Measurements from ENCODE around the gene ADAMTS17.
"Not testable (repeated sequence)": the region's sequence is repeated elsewhere in the genome, so short reads cannot be mapped to it uniquely, and the experiment has no call there.

Gene ADAMTS17

DNA sequence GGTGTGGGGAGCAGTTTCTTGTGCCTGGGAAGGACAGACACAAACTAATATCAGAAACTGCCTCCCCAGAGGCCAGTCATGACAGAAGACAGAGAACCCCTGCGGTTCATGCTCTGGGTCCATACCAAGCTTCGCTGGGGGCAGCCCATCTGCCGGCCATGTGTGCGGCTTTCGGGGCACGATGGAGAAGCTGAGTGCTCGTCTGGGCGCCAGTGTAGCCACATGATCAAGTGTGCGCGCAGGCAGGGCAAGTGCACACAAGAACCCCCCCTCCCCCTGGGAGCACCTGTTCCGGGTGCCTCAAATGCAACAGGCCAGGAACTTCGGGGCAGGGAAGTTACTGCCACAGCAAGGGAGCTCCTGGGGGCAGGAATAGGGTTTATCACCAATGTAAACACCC lies 1.8 kb downstream of the ADAMTS17 start:
- no peak for DNase-seq

DNA sequence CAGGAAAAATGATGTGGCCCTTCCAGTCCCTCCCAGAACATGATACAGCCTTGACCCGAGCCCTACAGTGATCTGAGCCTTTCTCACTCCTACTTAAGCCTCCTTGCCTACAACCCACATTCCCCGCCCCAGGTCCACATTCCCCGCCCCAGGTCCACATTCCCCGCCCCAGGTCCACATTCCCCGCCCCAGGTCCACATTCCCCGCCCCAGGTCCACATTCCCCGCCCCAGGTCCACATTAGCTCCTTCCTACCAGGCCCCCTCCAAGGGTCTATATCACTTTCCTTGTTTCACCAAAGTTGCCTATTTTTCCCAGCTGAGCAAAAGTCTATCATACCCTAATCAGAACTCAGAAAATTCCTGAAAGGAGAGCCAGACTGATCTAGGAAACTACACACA lies 2.3 kb downstream of the ADAMTS17 start:
- DNase-seq = not testable (repeated sequence)

DNA sequence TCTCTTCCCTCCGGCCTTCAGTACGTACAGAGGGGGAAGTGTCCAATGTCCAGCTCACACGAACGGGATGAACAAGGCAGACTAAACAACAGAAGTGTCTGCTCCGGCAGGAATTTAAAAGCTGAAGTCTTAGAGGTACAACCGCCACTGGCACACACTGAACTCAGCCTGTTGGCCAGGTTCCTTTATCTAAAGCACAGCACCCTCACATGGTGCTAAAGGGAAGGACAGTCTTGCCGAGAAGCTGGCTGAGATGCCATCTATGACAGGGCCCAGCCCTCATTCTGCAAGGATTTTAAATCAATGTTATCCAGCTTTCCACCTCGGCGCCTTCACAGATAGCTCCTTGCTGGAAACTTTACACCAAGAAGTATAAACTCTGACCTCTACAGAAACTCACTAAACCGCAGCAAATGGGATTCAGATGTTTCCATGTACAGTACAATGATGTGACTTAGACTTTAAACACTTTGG lies 2.8 kb downstream of the ADAMTS17 start:
- peak; percentile 57 for DNase-seq

DNA sequence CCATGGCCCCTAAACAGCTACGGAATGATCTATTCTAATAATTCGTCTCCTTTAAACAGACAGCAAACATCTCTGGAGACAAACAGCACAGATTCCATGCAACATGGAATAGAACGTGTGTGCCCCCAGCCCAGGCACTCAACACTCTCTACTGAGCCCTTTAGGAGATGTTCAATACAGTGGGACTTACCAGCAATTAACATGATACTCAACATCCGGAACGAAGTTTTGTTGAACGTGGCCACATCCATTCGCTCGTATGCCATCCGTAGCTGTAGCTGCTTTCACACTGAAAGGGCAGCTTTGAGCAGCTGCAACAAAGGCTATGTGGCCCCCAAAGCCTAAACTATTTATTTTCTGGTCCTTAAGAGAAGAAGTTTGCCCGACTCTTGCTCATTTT lies 3.5 kb downstream of the ADAMTS17 start:
- DNase-seq = no peak

DNA sequence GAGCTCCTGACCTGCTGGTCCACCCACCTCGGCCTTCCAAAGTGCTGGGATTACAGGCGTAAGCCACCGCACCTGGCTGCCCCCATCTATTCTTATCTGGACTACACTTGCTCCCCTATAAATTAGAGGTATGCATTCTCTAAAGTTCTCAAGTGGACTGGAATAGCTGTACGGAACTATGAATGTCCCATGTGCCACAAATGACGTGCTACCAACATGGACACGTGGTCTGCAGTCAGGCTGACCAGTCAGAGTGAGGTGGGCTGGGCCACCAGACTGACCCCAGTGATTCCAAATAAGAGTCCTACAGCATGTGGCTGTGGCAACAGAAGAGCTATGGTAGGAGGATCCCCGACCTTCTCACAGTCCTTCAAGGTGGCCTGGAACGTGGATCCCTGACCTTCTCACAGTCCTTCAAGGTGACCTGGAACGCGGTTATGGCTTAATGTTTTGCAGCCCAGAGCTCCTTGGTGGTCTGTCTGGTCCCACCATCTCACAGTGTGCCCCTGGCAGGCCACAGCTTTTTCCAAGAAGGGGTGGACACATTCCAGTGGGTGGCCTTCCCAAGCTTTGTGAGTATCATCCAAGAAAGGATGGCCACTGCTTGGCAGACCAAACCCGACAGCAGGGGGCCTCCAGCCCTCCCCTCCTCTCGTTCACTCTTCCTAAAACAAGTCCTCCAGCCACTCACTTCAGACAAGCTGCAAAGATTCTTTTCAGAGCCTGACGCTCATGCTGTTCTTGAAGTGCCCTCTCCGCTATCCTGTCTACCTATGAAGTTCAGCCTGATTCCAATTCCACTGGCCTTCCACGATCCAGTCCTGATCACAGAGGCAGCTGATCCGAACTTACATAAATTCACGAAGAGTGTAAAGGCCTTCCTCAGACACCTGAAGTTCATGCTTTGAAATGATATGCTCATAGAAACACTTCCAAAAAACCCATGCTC lies 4.4 kb downstream of the ADAMTS17 start:
- DNase-seq = no peak

DNA sequence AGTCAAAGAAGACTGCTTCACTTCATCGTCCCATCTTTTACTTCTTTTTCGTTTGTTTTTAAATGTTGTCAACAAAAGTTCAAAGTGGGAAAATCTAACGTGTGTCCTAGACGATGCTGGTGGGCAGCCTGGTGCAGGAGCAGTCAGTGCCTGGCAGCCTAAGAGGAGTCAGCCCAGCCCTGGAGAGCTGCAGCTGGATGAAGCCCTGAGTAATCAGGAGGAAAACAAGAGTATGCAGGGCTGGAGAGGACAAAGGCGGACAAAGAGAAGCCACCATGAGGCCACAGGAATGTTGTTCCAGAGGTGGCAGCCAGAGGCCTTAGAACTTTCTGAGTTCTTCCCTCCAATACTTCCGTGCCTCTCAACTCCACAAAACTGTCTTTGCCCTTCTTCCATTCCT lies 5.7 kb downstream of the ADAMTS17 start:
- no peak for DNase-seq

DNA sequence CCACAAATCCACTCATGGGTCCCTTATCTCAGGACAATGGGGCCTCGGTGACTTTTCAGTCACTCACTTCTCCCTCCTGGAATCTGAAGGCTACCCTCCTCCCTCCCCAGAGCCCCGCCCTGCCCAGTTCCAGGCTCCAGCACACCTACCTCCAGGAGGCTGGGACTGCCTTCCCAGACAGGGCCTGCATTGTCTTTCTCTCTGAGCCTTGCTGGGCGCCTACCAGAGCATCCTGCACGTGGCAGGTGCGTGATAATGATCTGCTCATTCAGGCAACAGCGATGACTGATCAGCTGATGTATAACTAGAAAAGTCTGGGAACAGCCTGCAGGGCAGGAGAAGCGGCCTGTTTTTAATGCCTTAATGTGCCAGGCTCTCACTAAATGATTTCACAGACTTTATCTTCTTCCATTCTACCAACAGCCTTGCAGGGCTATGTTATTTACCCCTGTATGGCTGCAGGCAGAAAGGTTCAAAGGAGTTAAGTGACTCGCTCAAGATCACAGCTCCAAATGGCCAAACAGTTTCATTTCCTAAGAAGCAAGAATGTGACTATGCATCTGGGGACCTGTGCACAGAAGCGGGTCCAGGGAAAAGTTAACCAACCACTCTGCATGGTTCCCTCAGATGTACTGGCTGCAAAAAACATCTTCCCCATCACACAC lies 6.3 kb downstream of the ADAMTS17 start:
- DNase-seq = no peak

DNA sequence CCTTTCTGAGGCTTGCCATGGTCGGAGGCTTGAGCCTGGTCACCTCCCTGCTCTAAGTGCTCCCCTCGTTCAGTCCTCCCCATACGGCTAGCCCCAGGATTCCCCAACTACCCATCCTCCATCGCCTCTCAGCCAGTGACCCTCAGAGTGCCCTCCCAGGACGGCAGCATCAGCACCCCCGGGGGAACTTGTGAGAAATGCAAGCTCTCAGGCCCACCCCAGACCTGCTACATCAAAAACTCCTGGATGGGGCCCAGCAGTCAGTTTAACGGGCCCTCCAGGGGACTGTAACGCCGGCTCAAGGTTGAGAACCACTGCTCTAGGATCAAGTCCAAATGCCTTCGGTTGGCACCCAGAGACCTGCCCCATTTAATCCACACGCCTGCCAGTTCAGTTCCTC lies 6.9 kb downstream of the ADAMTS17 start:
- DNase-seq = no peak

DNA sequence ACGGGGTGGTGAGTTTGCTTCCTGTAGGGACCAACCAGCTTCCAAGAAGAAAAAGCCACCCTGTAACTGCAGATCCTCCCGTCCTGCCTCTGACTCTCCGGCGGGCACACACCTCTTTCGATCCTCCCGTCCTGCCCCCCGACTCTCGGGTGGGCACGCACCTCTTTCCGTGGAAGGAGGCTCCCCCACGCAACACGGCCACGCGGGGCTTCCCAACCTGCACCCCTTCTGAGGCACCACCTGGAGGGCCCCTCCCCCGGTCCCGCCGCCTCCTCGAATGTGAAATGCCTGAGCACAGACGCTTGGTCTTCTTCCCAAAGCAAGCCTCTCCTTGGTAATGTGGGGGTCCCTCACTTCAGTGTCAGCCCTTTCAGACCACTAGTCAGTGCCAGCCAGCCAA lies 7.3 kb downstream of the ADAMTS17 start:
- no peak for DNase-seq

DNA sequence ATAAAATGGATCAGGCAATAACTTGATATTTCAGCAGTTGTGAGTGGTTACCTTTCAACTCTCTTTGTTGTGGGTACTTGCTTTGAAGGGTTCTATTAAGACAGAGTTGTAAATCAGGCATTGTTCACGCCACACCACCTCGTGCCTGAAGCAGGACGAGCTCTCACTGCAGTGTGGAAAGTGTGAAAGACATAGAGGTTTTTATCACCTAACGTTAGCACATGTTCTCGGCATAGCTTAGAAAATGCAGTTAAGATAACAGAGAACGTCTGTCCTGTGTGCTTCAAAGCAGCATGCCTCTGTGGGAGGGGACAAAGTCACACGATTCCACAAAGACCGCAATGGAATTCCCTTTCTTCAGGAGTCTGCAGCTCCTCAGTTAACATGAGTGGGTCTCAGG lies 7.8 kb downstream of the ADAMTS17 start:
- DNase-seq = no peak

DNA sequence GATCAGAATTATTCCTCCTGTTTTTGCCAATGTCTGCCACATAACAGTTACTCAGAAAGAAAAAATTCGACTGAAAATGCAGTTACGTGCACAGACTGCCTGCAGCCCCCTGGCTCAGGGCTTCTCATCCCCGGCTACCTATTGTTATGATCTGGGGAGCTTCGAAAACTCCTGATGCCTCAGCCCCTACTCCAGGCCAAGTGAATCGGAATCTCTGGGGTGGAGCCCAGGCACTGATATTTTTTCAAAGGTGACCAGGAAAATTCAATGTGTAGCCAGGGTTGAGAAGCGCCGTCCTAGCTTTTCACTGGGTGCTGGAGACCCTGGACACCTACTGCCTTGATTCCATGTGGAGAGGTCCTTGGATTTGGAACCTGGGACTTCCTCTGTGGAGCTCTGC lies 8.5 kb downstream of the ADAMTS17 start:
- DNase-seq = no peak

DNA sequence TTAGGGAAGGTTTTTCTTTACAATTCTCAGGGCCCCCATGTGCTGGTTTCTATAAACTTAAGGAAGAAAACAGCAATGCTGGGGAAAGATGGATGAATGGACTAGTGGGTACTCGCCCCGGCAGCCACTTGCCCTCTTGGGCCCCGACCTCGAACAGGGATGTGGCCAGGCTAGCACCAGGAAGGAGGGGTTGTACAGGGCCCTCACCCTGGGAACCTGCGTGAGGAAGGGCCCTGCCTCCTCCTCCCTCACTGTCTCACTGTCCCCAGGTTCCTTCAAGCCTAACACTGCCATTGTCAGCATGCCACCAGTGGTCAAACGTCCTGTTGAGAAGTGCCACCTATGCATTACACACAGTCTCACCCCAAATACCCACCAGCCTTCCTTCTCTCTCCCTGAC lies 9.1 kb downstream of the ADAMTS17 start:
- no peak for DNase-seq

DNA sequence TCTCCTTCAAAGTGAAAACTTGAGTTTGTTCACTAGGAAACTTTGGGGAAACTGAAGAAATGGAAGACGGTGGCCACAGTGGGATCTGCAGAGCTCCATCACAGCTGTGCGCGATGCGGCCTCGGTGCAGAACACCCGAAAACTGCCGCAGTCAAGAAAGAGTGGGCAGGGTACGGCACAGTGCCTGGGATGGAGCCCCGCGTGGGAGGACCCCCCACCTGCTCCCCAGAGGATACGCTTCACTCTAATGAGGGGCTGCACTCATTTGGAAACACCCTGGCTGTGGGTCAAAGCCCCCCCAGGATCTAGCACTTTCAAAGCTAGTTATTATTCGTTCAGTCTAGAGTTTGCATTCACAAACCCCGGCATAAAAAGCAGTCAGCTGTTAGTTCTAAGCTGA lies 9.5 kb downstream of the ADAMTS17 start:
- DNase-seq = no peak

DNA sequence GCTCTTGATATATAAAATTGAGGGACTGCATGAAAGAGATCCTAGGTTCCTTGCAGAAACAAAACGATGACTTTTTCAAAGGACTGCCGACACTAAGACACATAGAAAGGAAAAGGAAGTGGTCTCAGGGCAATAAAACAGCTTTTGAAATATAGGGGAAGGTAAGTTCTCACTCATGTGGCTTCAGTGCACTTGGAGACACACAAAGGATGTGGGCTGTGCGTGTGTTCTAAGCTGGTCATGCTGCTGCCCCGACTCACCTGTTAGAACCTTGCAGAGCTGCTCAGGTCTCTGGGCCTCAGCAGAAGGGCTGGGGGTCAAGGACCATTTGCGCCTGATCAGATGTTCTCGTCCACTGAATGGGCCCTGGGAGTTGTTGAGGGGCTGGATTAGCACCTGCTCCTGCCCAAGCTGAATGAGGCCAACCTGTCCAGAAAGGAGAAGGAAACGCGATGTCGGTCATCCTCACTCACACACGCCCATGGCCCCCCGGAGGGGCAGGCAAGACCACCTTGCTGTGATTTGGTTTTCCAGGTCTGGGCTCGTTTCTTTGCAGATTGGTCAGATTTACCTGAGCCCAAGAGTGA lies 11.1 kb downstream of the ADAMTS17 start:
- DNase-seq = no peak

DNA sequence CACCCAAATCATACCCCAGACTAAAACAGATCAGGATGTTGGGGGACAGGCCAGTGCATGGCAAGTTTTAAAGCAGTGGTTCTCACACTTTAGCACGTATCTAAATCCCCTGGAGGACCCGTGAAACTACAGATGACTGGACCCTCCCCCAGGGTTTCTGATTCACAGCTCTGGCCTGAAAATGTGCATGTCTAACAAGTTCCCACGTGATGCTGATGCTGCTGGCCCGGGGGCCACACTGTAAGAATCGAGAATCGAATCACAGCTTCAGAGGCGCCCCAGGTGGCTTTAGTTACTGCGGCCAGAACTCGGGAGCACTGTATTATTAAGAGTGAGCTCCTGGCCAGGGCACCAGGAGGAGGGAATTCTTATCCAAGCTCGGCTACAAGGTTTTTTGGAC lies 11.6 kb downstream of the ADAMTS17 start:
- no peak for DNase-seq

DNA sequence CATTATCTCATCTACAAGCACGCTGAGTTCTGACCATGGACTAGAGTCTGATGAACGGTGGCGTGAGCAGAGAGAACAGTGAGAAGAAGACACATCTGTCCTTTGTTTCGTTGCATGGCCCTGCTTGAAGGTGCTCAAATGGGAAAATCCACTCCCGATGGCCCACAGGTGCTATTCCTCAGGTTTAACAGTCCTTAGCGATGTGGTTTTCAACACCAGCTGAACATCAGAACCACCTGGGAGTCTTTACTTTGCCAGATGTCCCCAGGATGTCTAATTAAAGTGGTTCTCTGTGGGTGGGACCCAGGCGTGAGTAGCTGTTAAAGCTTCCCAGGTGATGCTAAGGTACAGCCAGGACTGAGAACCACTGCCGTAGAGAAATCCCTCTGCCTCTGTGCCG lies 13.0 kb downstream of the ADAMTS17 start:
- no peak for DNase-seq

DNA sequence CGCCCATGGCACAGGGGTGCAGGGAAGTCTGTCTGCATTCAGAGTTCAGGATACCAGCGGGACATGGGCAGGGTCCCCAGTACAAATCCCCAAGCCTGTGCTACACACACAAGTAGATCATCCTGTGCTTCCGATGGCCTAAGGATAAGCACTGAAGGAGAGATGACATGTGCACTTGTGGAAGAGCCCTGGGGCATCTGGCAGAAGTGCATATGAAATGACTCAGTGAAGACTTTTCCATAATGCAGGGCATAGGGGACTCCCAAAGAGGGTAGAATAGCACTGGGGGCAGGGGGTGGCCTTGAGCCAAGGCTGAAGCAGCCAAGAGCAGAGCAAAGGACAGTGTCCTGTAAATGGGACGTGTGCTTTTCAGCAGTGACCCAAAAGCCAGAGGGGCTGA lies 22.9 kb downstream of the ADAMTS17 start:
- DNase-seq = no peak

DNA sequence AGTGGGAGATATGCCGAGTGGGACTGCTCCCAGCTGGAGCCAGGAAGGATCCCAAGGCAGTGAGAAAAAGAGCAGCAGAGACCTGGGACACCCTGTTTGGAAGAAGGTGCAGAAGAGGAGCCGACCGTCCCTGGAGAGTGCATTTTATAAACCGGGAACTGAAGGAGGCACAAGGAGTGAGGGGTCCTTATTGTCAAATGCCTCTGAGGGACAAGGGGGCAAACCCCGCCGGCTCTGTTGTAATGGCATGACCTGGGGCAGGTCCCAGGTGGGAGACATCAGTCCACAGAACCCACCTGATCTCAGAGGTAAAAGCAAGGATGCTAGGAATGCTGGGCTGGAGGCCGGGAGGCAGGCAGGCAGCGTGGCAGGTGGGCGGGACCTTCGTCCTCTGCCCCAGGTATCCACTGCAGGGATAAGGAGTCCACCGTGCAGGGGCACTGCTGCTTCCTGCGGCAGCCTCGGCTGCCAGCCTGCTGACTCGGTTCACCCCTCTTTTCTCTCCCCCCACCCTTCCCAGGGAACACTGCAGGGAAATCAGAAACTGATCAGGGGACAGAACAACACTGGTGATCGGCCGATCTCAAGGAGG lies 26.9 kb downstream of the ADAMTS17 start:
- no peak for DNase-seq

DNA sequence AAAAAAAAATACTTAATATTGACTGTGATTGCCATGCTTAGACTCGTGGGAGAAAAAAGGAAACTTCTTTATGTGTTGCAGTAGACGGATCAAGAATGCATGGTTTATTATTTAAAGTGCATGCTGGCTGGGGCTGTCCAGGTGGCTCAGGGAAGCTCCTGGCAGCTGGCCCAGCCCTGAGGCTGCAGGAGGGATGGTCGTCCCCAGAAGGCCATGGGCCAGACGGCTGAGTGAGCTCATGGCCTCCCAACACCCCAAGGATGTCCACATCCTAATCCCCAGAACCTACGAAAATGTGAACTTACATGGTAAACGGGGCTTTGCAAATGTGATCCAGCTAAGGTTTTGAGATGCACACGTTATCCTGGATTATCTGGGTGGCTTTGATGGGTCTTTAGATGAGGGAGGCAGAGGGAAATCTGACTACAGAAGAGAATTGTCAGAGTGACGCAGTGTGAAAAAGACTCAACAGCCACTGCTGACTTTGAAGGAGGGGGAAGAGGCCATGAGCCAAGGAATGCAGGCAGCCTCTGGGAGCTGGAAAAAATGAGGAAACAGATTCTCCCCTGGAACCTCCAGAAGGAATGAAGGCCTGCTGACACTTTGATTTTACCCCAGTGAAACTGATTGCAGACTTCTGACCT lies 29.8 kb downstream of the ADAMTS17 start:
- DNase-seq = no peak

DNA sequence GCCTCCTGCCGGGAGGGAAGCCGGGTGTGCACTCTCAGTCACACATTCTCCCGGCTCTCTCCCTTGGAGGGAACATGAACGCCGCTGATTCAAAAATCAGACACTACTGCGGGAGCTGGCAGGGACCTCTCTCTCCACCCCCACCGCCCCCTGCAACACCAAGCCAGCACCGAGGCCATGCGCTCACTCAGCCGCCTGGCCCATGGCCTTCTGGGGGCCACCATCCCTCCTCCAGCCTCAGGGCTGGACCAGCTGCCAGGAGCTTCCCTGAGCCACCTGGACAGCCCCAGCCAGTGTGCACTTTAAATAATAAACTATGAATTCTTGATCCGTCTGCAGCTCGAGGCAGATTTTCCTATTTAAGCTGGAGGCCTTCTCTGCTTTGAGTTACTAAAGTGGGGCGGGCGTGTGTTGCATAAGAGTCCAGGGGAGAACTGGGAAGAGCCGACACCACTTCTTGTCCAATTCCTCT lies 30.6 kb downstream of the ADAMTS17 start:
- no peak for DNase-seq

DNA sequence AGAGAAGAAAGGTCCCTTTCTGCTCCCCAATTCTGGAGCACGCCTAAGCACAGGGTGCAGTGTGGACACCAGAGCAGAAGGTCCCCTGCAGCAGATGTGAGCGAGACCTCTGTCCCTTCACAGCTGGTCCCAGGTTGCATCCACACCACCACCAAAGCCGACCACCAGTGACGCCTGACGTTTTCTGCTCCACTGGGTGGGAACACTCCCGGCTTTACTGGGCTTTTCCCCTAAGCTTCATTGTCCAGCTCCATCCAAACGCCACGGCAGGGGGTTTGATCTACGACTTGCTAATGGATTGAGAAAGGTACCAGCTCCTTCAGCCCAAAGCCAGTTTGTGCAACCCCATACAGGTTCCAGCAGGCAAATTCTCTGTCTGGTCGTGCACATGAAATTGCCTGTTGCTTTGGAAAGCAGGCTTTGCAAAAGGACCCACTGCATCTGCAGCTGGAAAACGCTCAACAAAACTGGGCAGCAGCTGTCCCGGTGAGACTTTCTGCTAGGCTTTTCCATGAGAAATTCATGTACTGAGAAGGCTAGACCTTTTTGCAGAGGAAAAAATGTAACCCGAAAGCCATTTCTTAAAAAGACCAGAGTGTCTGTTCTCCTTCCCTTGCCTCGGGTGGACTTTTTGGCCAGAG lies 31.1 kb downstream of the ADAMTS17 start:
- DNase-seq = no peak

DNA sequence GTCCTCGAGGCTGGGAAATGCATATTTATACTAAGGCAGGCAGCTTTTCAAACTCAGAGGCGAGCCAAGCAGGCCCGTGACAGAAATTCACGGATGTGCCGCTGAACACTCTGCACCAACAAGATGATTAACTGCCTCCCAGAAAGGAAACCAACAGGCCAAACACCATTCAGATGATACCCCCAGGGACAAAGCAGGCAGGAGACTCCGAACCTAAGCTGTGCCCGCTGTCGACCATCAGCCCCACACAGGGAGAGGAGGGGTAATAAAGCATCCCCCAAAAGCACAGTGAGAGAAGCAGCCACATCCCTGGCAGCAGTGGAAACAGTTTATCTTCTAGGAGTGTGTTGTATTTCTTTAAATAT lies 31.8 kb downstream of the ADAMTS17 start:
- DNase-seq = no peak

Data from activated naive CD4-positive, alpha-beta T cell treated with anti-CD3 and anti-CD28 coated beads, Interleukin-2, amount 50 U/mL, for 16 hours (primary cell).